HG03442 (cell line): ENCODE measurements around the gene NCOA7.

Source experiments
- ATAC-seq: cut with Tn5 transposase; IDR thresholded peaks from one replicate; pipeline ENCODE4 v1.9.1; 2021; ENCODE audit warnings: mild to moderate bottlenecking, moderate library complexity; ENCODE audit not compliant: unreplicated experiment

NCOA7 gene

GRCh38 chr6:125810445-125810844 is 19.7 kb downstream of the NCOA7 start:
- no peak for ATAC-seq

GRCh38 chr6:125811259-125811658 is 20.5 kb downstream of the NCOA7 start:
- no peak for ATAC-seq

- no peak for ATAC-seq
Observed at GRCh38 chr6:125812394-125813292, 21.9 kb downstream of the NCOA7 start.

GRCh38 chr6:125814481-125814880 is 23.7 kb downstream of the NCOA7 start:
- ATAC-seq: no peak

GRCh38 chr6:125815080-125815910 is 24.5 kb downstream of the NCOA7 start:
- ATAC-seq: no peak

- no peak for ATAC-seq
Observed at GRCh38 chr6:125816828-125817280, 26.1 kb downstream of the NCOA7 start.

GRCh38 chr6:125818225-125818657 is 27.5 kb downstream of the NCOA7 start:
- ATAC-seq: peak; percentile 34

- no peak for ATAC-seq
Observed at GRCh38 chr6:125818772-125819260, 28.1 kb downstream of the NCOA7 start.

- no peak for ATAC-seq
Observed at GRCh38 chr6:125819535-125820326, 29.0 kb downstream of the NCOA7 start.

GRCh38 chr6:125821825-125822281 is 31.1 kb downstream of the NCOA7 start:
- no peak for ATAC-seq

- no peak for ATAC-seq
Observed at GRCh38 chr6:125823180-125823579, 32.4 kb downstream of the NCOA7 start.

- no peak for ATAC-seq
Observed at GRCh38 chr6:125824946-125825771, 34.4 kb downstream of the NCOA7 start.

- no peak for ATAC-seq
Observed at GRCh38 chr6:125826695-125827463, 36.1 kb downstream of the NCOA7 start.

- ATAC-seq: no peak
Observed at GRCh38 chr6:125827788-125828320, 37.1 kb downstream of the NCOA7 start.

GRCh38 chr6:125828476-125829039 is 37.8 kb downstream of the NCOA7 start:
- ATAC-seq: no peak

- ATAC-seq: peak; percentile 42
Observed at GRCh38 chr6:125829433-125829832, 38.7 kb downstream of the NCOA7 start.

- no peak for ATAC-seq
Observed at GRCh38 chr6:125831659-125832058, 40.9 kb downstream of the NCOA7 start.

- no peak for ATAC-seq
Observed at GRCh38 chr6:125832391-125833117, 41.8 kb downstream of the NCOA7 start.
